GM21423 (cell line): ENCODE data around the gene VDAC2.
"Not testable (repeated sequence)": the region's sequence is repeated elsewhere in the genome, so short reads cannot be mapped to it uniquely, and the experiment has no call there.

Experiments
- ATAC-seq: cut with Tn5 transposase; IDR thresholded peaks from one replicate; pipeline ENCODE4 v1.9.1; 2021; ENCODE audit warnings: mild to moderate bottlenecking, moderate library complexity; ENCODE audit not compliant: unreplicated experiment

Gene VDAC2

DNA sequence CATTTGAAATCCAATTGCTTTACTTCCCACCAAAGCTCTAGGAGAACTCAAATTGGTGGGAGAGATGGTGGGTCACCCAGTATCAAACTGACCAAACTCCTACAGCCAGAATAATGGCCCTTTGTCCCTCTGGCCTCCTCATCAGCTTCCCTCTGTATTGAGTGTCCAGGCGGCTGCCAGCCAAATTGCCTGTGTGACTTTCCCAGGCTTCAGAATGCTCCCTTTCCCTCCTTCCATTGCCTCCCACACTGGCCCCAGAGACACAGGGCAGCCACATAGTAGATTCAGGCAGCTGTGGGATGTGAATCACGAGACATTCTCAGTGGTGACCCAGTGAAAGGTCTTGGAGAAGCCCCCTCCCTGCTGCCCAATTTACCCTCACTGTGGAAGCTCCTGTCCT lies 12.7 kb upstream of the VDAC2 start:
- no peak for ATAC-seq

DNA sequence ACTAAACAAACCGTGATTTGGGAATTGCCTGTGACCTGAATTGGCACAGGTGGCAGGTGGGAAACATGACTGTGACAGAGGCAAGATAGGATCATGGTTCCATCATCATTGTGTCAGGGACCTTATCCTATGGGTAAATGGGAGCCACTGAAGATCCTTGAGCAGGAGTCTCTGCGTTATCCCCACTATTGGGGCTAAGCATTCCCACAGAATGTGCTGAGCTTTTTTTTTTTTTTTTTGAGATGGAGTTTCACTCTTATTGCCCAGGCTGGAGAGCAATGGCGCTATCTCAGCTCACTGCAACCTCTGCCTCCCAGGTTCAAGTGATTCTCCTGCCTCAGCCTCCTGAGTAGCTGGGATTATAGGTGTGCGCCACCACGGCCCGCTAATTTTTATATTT lies 10.6 kb upstream of the VDAC2 start:
- ATAC-seq: not testable (repeated sequence)

DNA sequence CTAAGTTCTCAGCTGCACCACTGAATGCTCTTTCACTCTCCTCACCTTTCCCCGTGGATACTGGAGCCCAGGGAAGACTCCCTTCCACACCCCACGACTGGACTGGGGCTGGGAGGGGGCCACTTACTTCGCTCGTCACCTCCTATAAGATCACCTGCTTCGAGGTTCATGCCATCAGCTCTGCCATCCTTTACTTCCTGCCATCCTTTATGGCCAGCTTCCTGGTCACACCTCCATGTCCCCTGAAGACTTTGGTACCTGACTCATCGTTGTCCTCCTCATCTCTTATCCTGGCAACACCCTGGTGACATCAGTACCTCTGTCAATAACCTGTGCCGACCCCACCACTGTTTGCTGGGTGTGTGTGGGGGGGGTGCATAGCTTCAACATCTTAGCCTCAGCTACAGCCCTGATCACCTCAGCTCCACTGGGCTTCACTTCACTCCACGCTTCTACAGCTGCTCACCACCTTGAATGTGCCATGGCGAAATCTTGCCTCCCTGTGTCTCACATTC lies 8.7 kb upstream of the VDAC2 start:
- ATAC-seq: no peak

DNA sequence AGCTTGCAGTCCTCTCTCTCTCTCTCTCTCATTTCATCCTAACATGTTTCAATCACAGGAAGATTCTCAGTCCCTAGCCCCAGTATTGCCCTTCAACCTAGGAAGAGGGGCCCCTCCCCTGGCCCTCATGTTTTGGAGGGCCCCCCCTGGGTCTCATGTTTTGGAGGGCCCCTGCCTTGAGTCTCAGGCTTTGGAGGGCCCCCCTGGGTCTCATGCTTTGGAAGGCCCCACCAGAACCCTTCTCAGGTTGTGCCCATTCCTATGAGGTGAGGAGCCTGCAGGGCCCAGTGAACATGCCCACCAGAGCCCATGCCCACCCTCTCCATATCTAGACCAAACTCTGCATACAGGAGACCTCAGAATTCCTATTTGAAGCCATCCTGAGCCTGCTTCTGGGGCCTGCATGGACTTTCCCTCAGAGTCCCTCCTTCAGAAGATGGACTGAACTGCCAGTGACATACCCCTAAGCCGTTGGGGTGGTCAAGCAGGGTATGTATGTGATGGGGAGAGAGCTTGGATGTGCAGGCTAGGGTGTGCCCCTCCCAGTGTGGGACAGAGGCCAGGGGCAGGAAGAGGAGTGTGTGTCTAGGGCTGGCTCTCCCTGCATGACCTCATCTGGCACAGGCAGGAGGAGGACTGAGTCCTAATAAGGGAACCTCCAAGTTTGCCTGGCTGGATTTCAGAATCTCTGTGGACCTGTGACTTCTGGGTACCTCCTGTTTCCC lies 8.1 kb upstream of the VDAC2 start:
- ATAC-seq: no peak

DNA sequence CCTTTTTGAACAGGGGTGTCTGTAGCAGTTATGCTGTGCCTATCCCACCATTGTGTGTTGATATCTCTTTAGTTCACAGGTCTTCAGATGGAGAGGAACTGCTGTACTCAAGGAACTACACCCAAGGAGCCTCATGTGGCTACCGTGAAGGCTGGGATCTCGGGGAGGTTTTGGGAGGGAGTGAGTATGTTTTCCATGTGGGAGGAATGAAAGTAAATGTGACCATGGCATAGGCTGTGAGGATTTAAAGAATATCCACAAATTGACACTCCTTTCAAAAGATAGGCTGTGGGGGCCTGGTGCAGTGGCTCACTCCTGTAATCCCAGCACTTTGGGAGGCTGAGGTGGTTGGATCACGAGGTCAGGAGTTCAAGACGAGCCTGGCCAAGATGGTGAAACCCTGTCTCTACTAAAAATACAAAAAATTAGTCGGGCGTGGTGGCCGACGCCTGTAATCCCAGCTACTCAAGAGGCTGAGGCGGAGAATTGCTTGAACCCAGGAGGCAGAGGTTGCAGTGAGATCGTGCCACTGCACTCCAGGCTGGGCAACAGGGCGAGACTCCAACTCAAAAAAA lies 7.5 kb upstream of the VDAC2 start:
- not testable (repeated sequence) for ATAC-seq

DNA sequence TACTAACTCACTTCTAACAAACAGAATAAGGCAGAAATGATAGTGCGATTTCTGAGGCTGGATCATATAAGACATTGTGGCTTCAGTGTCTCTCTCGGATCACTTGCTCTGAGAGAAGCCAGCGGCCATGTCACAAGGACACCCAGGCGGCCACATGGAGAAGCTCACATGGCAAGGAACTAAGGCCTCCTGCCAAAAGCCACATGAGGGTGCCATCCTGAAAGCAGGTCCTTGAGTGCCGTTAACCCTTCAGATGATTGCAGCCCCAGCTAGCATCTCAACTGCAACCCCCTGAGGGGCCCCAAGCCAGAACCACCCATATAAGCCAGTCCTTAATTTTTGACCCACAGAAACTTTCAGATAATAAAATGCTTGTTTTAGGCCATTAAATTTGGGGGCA lies 6.9 kb upstream of the VDAC2 start:
- ATAC-seq: no peak

DNA sequence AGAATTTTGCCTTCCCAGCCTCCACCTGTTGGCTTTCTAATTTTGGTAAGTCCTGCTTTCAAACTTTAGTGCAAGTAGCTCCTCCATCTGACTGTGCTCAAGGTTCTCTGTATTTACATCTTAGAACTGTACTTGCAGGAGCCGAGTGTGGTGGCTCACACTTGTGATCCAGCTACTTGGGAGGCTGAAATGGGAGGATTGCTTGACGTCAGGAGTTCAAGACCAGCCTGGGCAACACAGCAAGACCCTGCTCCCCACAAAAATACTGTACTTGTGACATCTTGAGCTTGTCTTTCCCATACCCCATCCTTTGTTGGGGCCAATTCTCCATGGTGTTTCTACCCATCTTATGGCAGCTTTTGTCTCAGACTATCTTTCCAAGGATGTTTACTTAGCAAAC lies 4.7 kb upstream of the VDAC2 start:
- no peak for ATAC-seq

DNA sequence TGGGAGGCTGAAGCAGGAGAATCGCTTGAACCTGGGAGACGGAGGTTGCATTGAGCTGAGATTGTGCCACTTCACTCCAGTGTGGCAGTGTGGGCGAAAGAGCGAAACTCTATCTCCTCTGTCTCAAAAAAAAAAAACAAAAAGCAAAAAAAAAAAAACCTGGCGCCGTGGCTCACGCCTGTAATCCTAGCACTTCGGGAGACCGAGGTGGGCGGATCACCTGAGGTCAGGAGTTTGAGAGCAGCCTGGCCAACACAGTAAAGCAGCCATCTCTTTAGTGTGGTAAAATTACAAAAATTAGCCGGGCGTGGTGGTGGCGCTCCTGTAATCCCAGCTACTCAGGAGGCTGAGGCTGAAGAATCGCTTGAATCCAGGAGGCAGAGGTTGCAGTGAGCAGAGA lies 4.0 kb upstream of the VDAC2 start:
- ATAC-seq: not testable (repeated sequence)

DNA sequence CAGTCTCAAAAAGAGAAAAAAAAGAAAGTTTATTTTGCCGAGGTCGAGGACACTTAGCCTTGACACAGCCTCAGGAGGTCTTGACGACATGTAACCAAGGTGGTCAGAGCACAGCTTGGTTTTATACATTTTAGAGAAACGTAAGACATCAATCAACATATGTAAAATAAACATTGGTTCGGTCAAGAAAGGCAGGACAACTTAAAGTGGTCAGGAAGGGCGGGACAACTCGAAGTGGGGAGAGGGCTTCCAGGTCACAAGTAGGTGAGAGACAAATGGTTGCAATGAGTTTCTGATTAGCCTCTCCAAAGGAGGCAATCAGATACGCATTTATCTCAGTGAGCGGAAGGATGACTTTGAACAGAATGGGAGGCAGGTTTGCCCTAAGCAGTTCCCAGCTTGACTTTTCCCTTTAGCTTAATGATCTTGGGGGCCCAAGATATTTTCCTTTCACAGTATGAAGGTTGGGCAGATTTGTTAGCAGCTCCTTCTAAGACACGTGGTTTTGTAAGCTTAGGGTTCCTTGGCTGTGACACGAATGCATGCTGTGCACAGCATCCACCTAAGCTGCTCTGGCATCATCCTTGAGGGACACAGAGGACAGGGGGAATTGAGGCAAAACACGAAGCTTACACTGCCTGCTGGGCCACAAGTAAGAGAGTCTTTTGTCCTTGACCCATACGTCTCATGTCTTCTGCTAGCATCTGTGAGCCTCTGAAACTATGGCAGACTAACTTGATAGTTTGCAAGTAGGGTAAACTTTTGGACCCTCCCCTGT lies 3.3 kb upstream of the VDAC2 start:
- ATAC-seq: no peak

DNA sequence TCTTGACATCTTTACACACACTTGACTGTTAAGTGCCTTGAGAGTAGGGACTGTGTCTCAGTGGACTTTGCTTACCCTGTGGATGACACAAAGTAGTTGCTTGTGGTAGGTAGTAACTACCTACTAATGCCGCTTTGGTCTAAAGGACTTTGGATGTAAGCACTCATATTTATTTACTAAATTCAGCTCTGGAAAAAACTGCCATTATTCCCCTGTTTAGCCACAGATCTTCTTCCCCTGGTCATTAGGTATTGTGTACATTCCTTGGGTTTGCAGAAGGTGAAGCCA lies 2.8 kb upstream of the VDAC2 start:
- ATAC-seq: no peak

DNA sequence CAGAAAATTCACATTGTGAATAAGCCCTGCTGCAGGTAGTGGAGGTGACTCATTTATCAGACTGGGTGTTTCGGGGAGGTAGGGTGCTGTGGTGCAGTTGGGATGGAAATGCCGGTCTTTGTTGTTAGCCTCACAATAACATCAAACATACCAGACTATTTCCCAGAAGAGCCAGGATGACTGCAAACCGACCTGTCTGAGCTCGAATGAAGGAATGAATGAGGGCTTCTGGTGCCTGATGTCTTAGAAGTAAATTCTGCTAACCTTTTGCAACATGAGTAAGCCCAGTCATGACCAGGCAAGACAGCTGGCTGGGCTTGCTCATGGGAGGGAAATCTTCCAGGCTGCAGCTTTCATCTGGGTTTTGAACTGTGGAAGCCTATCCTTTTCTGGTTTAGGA lies 2.4 kb upstream of the VDAC2 start:
- ATAC-seq: no peak

DNA sequence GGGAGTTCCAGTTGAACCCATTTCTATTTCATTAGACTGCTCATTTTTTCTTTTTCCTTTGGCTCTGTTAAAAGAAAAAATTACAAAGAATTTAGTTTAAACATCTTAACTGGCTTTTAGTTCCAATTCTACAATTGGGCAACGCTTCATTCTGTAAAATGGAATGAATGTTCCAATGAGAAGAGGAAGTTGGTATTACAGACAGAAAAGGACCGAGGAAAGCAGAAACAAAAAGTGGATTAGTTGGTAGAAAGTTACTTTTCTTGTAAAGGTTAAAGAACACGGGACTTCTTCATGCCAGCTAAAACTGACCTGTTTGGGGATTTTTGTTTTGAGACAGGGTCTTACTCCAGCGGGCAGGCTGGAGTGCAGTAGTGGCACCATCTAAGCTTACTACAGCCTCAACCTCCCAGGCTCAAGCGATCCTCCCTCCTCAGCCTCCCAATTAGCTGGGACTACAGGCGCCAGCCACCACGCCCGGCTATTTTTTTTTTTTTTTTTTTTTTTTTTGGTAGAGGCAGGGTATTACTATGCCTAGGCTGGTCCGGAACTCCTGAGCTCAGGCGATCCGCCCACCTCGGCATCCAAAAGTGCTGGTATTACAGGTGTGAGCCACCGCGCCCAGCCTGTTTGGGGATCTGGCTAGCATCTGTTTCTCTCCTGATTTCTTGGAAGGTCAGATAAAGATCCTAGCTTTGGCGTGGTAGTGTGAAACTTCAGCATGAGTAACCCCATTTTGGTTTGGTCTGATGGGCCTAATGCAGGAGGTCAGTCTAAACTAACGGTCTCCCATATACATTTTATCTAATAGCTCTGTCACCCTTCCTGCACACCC lies 1.3 kb upstream of the VDAC2 start:
- ATAC-seq: no peak

DNA sequence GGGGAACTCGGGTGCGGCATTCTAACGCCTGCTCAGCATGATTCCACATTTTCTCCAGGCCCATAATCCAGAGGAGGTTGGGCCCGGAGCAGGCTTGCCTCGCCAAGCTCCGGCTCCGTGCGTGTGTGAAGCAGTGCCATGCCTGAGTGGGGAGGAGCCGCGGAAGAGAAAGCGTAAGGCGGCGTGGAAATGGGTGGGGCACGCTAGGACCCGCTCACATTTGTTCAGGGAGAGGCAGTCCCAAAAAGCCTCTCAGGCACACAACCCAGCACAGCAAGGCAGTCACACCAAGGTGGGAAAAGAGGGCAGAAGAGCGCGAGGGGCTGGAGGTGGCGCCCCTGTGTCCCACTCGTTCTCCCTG lies 695 bp upstream of the VDAC2 start:
- ATAC-seq: peak; percentile 50

DNA sequence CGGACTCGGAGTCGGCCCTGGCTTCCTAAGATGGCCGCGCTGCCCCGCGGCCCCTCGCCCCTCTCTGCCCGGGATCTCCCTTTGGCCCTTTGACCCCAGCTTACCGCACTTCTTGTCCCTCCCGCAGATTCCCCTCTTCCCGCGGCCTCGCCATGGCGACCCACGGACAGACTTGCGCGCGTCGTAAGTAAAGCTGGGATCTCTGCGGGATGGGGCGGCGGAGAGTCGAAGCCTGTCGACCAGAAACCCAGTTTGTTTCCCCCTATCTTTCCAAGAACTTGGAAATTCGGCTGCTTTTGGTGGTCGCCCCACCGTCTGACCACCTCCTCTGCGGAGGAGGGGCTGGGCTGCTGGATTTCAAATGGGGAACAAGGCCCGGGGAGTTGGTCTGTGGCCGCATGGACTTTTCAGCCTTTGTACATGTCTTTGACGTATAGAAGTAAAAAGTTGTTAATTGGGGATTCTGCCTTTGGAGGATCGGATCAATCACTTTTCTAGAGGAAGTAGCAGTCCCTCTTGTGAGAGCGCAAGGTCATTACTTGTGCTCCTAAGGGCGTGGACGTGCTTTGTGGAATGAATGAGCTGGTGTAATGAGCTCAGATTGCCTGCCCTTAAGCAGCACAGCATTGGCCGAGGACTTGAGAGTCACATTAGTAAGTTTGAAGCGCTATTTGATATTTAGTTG lies 553 bp downstream of the VDAC2 start:
- ATAC-seq: no peak

DNA sequence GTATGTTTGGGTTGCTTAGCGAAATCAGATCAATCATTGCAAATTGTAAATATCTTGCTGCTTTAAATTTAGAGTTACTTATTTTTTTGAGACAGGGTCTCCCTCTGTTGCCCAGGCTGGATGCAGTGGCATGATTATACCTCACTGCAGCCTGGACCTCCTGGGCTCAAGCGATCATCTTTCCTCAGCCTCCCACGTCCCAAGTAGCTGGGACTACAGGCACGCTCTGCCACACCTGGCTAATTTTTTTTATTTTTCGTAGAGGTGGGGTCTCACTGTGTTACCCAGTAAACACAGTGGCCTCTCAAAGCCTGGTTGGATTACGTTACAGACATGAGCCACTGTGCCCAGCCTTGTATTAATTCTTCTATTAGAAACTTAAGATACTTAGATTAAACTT lies 1.7 kb downstream of the VDAC2 start:
- no peak for ATAC-seq

DNA sequence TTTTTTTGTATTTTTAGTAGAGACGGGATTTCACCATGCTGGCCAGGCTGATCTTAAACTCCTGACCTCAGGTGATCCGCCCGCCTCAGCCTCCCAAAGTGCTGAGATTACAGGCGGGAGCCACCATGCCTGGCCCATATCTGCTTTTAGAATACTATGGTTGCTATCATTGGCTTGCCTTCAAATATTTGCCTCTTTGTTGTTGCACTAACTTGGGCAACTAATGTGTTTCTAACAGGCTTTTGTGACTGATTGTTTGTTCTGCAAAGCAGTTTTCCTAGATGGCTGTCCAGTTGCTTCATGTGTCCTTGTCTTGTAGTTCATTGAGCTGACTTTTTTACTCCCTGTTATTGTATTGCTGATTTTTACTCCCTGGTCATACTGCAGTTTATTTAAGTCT lies 9.7 kb downstream of the VDAC2 start:
- no peak for ATAC-seq

DNA sequence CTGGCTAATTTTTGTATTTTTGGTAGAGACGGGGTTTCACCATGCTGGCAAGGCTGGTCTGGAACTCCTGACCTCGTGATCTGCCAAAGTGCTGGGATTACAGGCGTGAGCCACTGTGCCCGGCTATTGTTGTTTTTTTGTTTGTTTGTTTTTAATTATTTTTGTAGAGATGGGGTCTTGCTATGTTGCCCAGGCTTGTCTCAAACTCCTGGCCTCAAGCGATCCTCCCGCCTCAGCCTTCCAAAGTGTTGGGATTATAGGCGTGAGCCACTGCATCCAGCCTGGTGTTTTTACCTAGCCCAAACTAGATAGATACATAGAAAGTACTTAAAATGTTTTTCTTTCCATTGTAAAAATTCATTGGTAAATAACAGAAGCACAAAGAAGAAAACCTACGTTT lies 10.9 kb downstream of the VDAC2 start:
- not testable (repeated sequence) for ATAC-seq

DNA sequence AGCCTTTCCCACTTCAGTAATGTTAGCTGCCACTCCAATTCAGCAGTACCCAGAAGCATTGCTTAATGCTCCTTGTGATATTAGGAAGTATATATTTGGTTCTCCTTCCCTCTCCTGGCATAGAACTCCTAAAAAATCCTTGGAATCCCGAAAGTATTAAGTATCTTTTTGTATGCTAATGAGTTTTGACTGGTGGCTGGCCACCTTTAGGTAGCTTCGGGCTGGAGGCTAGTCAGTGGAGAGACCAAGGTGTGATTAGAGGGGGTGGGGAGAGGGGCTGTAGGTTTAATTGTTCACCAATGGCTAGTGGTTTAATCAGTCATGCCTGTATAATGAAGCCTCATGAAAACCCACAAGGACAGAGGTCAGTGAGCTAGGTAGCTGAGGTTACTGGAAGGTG lies 12.9 kb downstream of the VDAC2 start:
- no peak for ATAC-seq

DNA sequence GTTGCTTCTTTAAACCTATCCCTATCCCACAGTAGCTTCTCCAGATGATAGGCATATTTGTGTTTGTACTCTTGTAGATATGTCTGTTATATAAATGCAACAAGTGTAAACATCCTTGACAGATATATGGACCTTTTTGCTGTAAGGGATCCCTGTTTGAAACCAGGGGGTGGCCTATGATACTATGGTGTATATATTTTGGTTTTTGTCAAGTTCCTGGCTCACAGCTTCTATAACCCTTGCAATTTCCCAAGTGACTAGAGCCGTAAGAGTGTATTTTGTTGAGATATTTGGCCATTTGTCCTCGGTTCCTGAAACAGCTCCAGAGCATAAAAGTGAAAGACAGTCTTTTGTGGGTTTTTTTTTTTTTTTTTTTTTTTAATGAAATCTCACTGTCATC lies 15.5 kb downstream of the VDAC2 start:
- no peak for ATAC-seq

DNA sequence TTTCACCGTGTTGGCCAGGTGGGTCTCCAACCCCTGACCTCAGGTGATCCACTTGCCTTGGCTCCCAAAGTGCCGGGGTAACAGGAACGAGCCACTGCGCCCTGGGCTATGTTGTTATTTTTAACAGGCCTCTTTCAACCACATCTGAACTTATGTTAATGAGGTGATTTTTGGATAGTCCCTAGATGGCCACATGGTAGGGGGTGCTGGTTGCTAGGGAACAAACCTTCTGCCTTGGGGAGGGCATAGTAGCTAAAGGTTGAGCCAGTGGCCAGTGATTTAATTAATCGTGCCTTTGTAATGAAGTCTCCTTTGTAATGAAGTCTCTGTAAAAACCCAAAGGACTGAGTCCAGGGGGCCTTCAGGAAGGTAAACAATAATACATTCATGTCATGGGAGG lies 16.1 kb downstream of the VDAC2 start:
- no peak for ATAC-seq

DNA sequence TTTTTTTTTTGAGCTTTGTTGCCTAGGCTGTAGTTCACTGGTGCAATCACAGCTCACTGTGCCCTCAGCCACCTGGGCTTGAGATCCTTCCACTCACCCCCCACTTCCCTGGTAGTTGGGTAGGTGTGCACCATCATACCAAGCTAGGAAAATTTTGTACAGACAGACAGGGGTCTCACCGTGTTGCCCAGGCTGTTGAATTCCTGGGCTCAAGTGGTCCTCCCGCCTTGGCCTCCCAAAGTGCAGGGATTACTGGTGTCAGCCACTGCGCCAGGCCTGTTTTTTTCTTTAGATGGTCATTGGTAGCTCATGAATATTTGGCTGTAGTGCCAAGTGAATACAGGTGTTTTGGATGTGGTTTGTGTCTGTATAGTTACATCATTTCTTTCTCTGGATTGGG lies 17.7 kb downstream of the VDAC2 start:
- ATAC-seq: no peak
